GM21367 (cell line): ENCODE data around the gene CLIC3.

Source experiments
- ATAC-seq: cut with Tn5 transposase; IDR thresholded peaks from one replicate; pipeline ENCODE4 v1.9.1; 2021; ENCODE audit not compliant: unreplicated experiment

CLIC3 gene

DNA sequence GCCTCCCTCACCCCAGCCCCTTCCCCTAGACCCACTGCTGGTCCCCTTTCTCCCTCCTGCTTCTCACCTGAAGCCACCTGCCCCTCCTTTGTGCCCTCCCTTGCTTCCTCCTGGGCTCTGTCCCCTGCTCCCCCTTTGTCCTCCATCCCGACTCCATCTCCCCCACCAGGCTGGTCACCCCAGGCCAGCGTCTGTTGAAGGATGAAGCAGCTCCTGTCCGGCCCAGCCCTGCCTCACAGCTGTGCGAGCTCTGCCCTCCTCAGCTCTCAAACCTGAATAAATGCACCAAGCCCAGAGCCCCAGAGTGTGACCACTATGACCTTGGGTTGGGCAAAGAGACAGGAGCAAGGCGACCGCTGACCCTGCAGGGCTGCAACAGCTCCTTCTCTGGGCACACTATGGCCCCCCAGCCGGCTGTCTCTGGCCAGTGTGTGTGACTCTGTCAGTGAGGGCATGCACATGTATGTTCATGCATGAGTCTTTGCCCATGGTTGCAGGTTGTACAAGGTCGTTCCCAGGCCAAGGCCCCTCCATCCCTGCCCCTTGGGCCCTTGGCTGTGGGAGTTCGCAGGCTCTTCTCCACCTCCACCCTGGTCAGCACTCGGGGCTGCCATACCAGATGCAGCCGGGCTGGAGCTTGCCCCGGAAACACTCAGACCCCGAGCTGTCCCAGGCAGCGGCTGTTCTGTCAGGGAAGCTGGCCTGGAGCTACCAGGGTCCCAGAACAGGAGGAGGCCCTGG is 41.0 kb downstream of the CLIC3 start:
- ATAC-seq = no peak

DNA sequence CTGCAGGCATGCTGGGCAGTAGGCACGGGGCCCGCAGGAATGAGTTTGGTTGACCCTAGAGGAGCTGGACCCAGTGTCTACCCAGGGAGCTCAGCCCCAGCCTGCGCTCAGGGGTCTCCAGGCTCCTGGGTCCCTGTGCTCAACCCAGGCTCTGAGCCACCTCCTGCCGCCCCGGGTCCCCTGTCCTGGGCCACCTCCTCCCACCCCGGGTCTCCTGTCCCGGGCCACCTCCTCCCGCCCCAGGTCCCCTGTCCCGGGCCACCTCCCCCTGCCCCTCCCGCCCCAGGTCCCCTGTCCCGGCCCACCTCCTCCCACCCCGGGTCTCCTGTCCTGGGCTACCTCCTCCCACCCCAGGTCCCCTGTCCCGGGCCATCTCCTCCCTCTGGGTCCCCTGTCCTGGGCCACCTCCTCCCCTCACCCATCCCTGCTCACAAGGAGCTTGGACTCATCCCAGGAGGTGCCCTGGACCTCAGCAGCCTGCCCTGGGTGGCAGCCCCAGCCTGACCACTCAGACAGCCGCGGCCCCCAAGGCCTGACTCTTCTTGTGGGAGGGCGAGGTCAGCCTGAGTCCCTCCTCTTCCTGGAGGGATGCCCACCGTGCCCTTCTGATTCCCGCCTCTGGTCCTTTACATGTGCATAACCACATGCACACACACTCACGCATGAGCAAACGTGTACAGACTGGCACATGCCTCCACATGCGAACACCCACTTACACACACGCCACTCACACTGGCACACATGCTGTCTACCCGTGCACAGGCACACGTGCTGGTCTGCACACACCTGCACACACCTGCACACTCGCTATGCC is 41.9 kb downstream of the CLIC3 start:
- no peak for ATAC-seq

DNA sequence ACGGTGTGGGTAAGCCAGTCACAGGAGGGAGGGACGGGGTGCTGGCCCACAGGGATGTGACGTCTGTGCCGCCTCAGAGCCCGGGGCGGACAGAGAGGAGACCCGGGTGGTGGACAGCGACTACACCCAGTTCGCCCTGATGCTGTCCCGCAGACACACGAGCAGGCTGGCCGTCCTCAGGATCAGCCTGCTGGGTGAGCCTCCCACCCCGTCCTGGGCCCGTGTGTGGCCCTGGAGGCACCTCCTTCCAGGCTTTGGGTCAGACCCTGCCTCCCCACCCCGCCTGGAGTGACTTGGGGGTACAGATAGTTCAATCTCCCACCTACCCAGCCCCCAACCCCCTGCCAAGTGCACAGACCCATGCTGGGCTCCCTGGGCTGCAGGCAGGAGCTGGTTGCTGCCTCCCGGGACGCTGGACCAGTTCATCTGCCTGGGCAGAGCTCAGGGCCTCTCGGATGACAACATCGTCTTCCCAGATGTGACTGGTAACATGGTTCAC is 42.5 kb downstream of the CLIC3 start:
- no peak for ATAC-seq

DNA sequence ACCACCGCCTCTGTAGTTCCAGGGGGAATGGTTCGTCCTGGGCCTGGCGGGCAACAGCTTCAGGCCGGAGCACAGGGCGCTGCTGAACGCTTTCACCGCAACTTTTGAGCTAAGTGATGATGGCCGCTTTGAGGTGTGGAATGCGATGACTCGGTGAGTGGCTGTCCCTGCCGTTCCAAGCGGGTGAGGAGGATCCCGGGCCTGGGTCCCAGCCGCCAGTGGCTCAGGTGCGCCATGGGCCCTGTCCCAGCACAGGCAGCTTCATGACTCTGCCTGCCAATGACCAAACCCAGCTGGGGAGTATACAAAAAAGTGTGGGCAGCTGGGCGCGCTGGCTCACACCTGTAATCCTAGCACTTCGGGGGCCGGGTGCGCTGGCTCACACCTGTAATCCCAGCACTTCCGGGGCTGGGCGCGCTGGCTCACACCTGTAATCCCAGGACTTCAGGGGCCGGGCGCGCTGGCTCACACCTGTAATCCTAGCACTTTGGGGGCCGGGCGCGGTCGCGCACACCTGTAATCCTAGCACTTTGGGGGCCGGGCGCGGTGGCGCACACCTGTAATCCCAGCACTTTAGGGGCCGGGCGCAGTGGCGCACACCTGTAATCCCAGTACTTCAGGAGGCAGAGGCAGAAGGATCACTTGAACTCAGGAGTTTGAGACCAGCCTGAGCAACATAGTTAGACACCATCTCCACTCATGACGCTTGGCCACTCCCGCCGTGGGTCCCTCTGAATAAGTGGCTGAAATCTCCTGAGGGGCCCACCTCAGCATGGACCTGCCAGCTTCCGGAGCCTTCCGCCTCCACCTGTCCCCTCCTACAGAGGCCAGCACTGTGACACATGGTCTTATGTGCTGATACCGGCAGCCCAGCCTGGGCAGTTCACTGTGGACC is 43.2 kb downstream of the CLIC3 start:
- no peak for ATAC-seq

DNA sequence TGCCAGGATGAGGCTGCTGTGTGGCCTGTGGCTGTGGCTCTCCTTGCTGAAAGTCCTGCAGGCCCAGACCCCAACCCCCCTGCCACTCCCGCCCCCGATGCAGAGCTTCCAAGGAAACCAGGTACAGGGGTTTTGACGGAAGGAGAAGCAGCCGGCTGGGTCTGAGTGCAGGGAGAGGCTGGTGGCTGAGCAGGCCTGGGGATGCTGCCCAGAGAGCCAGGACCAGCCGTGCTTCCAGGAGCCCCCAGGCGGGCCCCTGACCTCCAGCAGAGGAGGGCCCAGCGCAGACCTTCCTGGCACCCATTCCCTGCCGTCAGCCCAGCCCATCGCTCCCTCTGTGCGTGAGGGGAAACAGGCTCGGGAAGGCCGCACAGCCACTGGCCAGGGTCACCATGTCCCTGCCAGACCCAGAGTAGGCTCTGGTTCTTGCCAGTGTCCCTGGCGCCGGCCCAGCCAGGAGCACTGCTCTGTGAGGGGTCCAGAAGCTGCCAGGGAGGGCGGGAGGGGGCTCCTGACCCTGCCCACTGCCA is 44.0 kb downstream of the CLIC3 start:
- ATAC-seq = no peak

DNA sequence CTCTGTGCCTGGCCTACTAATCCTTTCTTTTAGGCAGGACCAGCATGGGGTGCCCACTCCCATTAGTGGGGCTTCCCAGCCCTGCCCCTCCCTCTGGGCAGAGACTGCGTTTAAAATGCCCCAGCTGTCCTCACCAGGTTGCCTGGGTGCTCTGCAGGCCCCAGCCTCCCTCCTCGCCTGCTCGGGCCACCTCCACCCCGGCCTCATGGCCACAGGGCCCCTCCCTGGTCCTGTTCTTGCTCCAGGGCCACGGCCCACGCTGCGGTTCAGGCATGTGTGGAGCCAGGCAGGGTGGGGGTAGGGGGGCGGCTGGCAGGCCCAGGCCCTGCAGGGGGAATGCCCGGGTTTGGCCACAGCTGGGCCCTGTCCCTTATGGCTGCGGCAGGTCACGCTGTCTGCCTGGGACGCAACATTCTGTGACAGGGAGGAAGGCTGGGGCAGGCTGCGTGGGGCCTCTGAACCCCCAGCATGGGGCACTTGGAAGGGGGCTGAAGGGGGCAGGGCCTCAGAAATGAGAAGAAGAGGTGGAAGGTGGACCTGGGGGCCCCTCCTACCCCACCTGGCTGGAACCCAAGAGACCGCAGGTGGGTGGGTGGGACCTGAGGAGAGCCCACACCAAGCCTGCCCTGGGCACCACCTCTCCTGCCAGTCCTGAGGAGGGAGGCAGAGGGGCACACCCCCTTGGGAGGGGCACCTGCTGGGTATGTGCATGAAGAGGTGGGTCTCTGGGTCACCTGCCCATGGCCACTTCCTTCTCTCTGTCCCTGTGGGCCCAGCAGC is 44.6 kb downstream of the CLIC3 start, which contains the start of gene LCN12:
Gene LCN12 (plus strand): TSS at position 733 of the 780 bp plus-strand sequence. CDS start 55 bp downstream, outside the sequence.
- no peak for ATAC-seq

DNA sequence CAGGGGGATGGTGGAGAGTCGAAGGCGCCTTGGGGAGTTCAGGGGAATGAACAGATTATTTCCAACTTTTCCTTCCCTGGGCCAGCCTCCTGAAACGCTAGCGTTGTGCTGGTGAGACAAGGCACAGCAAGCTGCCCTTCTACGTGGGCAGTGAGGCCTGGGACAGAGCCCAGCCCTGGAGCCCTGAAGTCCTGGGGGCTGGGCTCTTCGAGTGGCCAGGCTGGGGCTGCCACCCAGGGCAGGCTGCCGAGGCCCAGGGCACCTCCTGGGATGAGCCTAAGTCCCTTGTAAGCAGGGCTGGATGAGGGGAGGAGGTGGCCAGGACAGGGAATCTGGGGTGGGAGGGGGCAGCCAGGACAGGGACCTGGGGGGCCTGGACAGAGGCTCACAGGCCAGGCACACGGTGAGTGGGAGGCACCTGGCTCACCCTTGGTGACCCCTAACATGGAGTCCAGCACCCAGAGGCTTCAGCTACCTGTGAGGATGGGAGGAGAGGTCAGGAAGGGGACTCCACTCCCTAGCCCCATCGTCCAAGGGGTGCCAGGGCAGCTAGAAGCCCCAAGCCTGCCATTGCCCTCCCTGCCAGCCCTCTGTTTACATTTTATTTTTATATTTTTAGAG is 45.6 kb downstream of the CLIC3 start:
- no peak for ATAC-seq

DNA sequence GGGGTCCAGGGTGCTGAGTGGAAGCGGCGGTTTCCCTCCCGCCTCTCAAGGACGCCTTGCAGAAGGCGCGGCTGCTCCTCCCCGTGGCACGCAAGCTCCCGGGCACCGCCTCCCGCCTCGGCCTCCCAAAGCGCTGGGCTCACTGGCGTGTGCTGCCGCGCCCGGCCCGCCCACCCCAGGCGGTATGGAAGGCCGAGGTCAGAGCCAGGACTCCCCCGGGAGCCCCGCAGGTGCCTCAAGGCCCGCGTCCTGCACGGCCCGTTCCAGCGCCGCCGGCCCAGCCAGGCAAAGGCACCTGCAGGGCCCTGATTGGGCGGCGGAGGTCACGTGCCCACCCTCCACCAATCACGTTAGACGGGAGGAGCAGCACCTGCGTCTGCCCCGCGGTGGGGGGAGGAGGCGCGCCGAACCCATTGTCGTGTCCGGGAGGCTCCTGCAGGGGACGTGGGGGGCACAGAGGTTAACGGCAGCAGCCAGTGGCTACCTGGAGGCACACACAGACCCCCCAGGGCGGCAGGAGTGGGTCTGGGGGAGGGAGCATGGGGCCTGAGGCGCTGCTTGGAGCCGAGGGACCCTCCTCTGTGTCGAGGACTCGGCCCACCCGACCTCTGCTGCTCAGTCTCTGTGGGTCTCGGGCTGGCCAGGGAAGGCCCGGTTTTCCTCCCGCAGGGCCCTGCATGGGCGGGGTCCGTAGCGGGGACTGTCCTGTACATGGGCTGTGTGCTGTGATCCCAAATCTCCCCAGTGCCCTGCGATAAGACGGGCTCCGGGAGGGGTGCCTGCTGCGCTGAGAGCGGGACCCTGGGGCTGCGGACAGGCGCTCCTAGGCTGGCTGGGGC is 46.3 kb downstream of the CLIC3 start:
- peak; percentile 63 for ATAC-seq

DNA sequence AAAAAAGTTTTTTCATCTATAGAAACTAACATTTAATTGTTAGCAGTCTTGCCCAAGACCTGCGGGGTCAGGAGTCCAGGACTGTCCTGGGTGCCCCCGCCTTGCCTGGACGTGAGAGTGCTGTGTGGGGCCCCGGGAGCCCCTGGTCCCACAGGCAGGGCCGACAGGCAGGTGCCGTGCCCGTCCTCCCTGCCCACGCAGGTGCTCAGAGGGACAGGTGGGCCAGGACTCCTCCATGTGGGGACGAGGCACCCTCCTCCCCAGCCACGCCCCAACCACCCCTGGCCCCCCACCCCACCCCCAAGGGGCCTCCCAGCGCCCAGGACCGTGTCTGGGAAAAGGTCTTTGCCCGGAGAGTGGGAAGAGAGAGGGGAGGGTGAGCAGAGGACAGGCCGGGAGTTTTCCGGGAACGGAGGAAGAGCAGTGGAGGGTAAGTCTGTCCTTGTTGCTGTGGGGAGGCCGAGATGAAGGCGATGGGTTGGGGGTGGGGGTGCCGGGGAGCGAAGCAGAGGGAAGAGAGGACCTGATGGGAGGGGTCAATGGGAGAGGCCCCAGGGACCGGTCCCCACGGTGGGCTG is 47.0 kb downstream of the CLIC3 start:
- no peak for ATAC-seq

DNA sequence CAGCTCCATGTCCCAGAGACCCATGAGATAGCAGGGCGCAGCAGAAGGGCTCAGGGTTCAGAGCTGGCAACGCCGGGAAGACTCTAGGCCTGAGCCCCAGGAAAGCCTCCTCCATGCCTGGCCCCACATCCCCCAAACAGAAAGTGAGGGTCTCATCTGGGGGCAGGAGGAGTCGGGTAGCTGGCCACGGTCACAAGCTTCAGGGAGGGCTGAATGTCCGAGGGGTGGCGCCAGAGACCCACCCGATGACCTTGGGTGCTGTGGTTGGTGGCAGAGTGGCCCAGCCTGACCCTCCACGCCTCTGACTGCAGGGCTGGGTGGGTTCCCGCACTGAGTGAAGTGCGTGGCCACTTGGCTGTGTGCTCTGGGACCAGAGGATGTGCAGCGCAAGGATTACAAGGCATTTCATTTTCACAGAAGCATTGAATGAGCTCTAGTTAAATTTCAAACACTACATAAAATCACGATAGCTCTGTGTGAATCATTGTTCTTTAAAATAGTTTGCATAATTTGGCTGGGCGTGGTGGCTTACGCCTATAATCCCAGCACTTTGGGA is 48.3 kb downstream of the CLIC3 start:
- ATAC-seq = no peak

DNA sequence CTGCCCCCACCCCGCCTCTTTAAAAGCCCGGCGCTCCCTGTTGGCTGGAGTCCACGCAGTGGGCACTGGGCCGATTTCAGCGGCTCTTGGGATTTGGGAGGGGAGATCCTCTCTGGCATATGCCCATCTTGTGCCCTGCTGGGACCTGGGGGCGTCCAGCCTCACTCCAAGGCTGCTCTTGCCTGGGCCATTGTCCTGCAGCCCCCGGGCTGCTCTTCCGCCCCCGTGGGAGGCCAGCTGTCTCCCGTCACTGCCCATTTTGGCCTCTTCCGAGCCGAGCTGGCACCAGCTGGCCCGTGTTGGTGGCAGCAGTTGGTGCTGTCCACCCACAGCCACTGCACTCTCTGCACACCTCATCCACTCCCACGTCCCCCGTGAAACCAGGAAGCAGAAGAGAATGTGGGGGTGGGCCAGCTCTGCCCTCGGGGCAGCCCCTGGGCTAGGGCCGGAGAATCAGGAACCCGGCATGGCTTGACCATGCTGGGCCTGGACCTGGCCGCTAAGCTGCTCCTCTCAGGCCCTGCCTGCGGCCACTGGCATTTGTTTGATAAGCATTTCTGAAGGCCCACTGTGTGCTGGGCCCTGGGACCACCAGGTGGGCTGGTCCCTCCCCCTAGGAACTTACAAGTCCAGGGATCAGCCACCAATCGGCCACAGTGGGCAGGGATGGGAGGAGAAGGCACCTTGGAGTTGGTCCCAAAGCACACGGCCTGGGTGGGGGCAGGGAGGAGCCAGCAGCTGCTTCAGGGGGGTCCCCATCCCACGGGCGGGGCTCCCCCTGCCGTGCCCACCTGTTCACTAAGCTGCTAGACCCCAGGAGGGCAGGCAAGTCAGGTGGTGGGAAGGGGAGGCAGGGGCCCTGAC is 49.1 kb downstream of the CLIC3 start:
- ATAC-seq = no peak

DNA sequence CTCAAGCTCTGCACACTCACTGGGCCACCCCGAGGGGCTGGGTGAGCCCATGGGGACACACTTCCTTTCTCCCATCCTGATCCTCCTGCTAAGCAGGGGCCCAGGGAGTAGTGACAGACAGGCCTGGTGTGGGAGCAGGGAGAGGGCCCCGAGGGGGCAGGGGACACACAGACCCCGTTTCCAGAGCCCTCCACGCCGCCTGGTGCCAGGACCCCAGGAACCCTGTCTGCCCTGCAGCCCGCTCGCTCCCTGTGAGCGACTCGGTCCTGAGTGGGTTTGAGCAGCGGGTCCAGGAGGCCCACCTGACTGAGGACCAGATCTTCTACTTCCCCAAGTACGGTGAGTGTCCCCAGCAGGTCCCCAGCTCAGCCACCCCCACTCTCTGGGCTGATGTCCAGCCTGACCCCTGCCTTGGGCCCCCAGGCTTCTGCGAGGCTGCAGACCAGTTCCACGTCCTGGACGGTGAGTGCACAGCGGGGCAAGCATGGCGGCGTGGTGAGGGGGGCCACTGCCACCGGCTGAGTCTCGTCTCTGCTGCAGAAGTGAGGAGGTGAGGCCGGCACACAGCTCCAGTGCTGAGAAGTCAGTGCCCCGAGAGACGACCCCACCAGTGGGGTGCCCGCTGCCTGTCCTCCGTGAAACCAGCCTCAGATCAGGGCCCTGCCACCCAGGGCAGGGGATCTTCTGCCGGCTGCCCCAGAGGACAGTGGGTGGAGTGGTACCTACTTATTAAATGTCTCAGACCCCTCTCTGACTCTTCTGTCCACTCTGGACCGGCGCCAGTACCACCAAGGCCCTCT is 49.9 kb downstream of the CLIC3 start:
- no peak for ATAC-seq

DNA sequence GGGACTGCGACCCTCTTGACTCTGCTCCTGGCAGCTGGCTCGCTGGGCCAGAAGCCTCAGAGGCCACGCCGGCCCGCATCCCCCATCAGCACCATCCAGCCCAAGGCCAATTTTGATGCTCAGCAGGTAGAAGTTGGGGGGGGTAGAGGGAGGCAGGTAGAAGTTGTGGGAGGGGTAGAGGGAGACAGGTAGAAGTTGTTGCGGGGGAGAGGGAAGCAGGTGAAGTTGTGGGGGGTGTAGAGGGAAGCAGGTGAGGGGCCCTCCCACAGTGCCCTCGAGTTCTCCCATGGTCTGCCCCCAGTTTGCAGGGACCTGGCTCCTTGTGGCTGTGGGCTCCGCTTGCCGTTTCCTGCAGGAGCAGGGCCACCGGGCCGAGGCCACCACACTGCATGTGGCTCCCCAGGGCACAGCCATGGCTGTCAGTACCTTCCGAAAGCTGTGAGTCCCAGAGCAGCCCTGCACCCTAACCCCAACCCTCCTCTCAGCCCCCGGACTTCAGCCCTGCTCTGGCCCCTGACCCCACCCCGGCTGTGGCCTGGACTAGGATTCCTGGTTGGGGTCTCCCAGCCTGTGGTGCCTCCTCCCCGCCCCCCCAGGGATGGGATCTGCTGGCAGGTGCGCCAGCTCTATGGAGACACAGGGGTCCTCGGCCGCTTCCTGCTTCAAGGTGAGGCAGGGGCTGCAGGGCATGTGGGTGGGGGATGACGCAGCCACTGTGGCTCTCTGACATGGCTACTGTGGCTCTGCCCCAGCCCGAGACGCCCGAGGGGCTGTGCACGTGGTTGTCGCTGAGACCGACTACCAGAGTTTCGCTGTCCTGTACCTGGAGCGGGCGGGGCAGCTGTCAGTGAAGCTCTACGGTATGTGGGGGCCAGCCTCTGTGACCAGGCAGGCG is 50.8 kb downstream of the CLIC3 start:
- ATAC-seq = no peak
